OCI-LY1 (cell line): ENCODE data around the gene HOXC5.

ENCODE experiments used
- H2AFZ ChIP-seq: fragments of 200-600 bp; sonication (generic), shearing (Covaris generic); 2 replicates; pipeline ENCODE4 v1.6.0; 2014; ENCODE audit warnings: antibody characterized with exemption, mild to moderate bottlenecking, low read length
- H3F3A ChIP-seq: fragments of 200-600 bp; sonication (generic), shearing (Covaris generic); 2 replicates; pipeline ENCODE4 v1.6.0; 2014; ENCODE audit warnings: mild to moderate bottlenecking, antibody characterized with exemption, low read length, moderate library complexity; ENCODE audit not compliant: insufficient read depth
- H3K27ac ChIP-seq: fragments of 200-600 bp; sonication (generic); 2 replicates; pipeline ENCODE4 v1.5.1; 2014; ENCODE audit warnings: low read length, mixed run types, mild to moderate bottlenecking, low read depth; ENCODE audit not compliant: poor library complexity, severe bottlenecking
- H3K27me3 ChIP-seq: fragments of 200-600 bp; sonication (generic); 2 replicates; pipeline ENCODE4 v1.6.0; 2014; ENCODE audit warnings: antibody characterized with exemption, mild to moderate bottlenecking, low read length, moderate library complexity; ENCODE audit not compliant: insufficient read depth
- H3K36me3 ChIP-seq: fragments of 200-600 bp; sonication (generic); 2 replicates; pipeline ENCODE4 v1.6.1; 2014; ENCODE audit warnings: mild to moderate bottlenecking, antibody characterized with exemption, low read length, moderate library complexity, mixed read lengths; ENCODE audit not compliant: insufficient read depth
- H3K4me1 ChIP-seq: fragments of 200-600 bp; sonication (generic); 2 replicates; pipeline ENCODE4 v1.5.1; 2014; ENCODE audit warnings: mild to moderate bottlenecking, low read length, moderate library complexity; ENCODE audit not compliant: insufficient read depth, severe bottlenecking
- H3K4me2 ChIP-seq: fragments of 200-600 bp; sonication (generic), shearing (Covaris generic); 2 replicates; pipeline ENCODE4 v1.6.1; 2014; ENCODE audit warnings: low read length
- H3K4me3 ChIP-seq: fragments of 200-600 bp; sonication (generic); 2 replicates; pipeline ENCODE4 v1.5.1; 2014; ENCODE audit warnings: low read length, low read depth, mild to moderate bottlenecking, mixed read lengths; ENCODE audit not compliant: poor library complexity, severe bottlenecking
- H3K79me2 ChIP-seq: fragments of 200-600 bp; shearing (Covaris generic); 2 replicates; pipeline ENCODE4 v1.6.1; 2016; ENCODE audit warnings: mixed run types, low read length, mixed read lengths; ENCODE audit not compliant: insufficient read depth
- H3K9ac ChIP-seq: fragments of 200-600 bp; sonication (generic), shearing (Covaris generic); 2 replicates; pipeline ENCODE4 v1.6.1; 2014; ENCODE audit warnings: mild to moderate bottlenecking, low read length, mixed read lengths
- H3K9me2 ChIP-seq: fragments of 200-600 bp; sonication (generic), shearing (Covaris generic); 2 replicates; pipeline ENCODE4 v1.6.1; 2014; ENCODE audit warnings: low read depth, mild to moderate bottlenecking, low read length, mixed read lengths
- H3K9me3 ChIP-seq: fragments of 200-600 bp; shearing (Covaris generic); 2 replicates; pipeline ENCODE4 v1.6.1; 2014; ENCODE audit warnings: low read length, mixed read lengths
- H4K20me1 ChIP-seq: fragments of 200-600 bp; sonication (generic), shearing (Covaris generic); 2 replicates; pipeline ENCODE4 v1.6.0; 2016; ENCODE audit warnings: mild to moderate bottlenecking, low read length; ENCODE audit not compliant: insufficient read depth
- EZH2 ChIP-seq: fragments of 200-600 bp; sonication (generic), shearing (Covaris generic); IDR thresholded peaks from 2 replicates; pipeline ENCODE4 v1.8.0; 2017; ENCODE audit warnings: borderline replicate concordance, mixed run types, mild to moderate bottlenecking, antibody characterized with exemption, low read length, moderate library complexity, mixed read lengths
- TF ChIP-seq, protein P1 (sequence below): fragments of 200-600 bp; sonication (generic), shearing (Covaris generic); IDR thresholded peaks from 2 replicates; pipeline ENCODE4 v1.5.1; 2017; ENCODE audit warnings: mild to moderate bottlenecking, antibody characterized with exemption, low read length, moderate library complexity, mixed read lengths

Gene HOXC5

DNA sequence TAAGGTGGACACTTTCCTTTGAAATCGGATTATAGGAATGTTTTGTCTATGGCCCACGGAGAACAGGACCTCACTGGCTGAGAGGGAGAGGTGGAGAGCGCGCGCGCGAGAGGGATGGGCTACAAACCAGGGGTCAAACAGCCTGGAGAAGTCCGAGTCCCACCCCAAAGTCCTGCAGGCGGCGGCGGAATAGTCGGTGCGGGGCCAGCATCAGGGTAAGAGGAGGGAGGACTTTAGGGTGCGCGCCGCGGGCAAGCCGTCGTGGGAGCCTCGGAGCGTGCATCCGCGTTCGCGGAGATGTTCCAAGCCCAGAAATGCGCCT lies 27.4 kb upstream of the HOXC5 start:
- Histone ChIP-seq H3K27me3 (0 out of 2 replicates have a peak, but pooled peaks cover 6% of the 10 kb centered on the region), H3K4me3 (no peak overlapping the region), H3K36me3 (no peaks in the 10 kb centered on the region), H3F3A (no peaks in the 10 kb centered on the region), H4K20me1 (no peaks in the 10 kb centered on the region), H3K9me3 (no peaks in the 10 kb centered on the region), H2AFZ (no peak overlapping the region), H3K4me1 (peaks cover 6% of the 10 kb centered on the region), H3K9ac (no peak overlapping the region), H3K4me2 (no peak overlapping the region), H3K27ac (no peak overlapping the region), H3K79me2 (no peaks in the 10 kb centered on the region), H3K9me2 (no peaks in the 10 kb centered on the region)
- TF ChIP-seq EZH2 = no peak
- TF ChIP-seq, protein P1, sequence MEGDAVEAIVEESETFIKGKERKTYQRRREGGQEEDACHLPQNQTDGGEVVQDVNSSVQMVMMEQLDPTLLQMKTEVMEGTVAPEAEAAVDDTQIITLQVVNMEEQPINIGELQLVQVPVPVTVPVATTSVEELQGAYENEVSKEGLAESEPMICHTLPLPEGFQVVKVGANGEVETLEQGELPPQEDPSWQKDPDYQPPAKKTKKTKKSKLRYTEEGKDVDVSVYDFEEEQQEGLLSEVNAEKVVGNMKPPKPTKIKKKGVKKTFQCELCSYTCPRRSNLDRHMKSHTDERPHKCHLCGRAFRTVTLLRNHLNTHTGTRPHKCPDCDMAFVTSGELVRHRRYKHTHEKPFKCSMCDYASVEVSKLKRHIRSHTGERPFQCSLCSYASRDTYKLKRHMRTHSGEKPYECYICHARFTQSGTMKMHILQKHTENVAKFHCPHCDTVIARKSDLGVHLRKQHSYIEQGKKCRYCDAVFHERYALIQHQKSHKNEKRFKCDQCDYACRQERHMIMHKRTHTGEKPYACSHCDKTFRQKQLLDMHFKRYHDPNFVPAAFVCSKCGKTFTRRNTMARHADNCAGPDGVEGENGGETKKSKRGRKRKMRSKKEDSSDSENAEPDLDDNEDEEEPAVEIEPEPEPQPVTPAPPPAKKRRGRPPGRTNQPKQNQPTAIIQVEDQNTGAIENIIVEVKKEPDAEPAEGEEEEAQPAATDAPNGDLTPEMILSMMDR = no peak

DNA sequence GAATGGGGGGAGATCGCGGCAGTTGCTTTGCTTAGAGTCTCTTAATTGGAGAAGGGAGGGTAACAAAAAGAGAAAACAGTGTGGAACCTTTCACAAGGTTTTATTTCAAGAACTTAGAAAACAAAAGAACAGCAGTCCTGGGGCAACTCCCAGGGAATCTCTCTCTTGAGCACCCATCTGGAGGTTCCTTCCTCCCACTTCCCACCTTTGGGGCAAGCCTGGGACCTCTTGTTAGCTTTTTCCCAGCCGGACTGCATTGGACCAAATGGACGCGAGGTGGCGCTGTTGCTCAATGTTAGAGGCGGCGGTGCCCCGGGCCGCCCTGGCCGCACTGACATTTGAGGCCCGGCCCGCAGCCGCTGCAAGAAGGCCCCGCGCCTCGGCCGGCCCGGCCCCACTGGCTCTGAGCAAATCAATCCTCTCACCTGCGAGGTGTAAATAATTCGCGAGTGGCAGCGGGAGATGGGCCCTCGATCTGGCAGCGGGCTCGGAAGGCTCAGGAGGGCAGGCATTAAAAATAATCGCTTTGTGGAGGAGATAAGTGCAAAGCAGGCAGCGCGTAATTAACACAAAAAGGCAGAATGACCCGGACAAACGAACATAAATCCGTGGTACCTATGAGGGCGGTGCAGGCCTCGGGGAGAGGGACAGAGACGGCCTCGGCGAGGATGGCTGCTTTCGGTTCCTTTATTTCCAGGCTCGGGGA lies 26.8 kb upstream of the HOXC5 start:
- Histone ChIP-seq H3K79me2 (no peaks in the 10 kb centered on the region), H4K20me1 (no peaks in the 10 kb centered on the region), H3K9me2 (no peaks in the 10 kb centered on the region), H3K36me3 (no peaks in the 10 kb centered on the region), H3K4me3 (peak overlapping the region; percentile 2), H3K27ac (no peak overlapping the region), H3K27me3 (0 out of 2 replicates have a peak, but pooled peaks cover 6% of the 10 kb centered on the region), H3K9ac (peak overlapping the region; percentile 34; the same call in 1 of the 2 replicates), H2AFZ (no peak overlapping the region), H3K4me1 (peaks cover 6% of the 10 kb centered on the region), H3F3A (no peaks in the 10 kb centered on the region), H3K4me2 (peak overlapping the region; percentile 50; the same call in 1 of the 2 replicates), H3K9me3 (no peaks in the 10 kb centered on the region)
- TF ChIP-seq, protein P1 = peak; percentile 91
- TF ChIP-seq EZH2 = no peak

DNA sequence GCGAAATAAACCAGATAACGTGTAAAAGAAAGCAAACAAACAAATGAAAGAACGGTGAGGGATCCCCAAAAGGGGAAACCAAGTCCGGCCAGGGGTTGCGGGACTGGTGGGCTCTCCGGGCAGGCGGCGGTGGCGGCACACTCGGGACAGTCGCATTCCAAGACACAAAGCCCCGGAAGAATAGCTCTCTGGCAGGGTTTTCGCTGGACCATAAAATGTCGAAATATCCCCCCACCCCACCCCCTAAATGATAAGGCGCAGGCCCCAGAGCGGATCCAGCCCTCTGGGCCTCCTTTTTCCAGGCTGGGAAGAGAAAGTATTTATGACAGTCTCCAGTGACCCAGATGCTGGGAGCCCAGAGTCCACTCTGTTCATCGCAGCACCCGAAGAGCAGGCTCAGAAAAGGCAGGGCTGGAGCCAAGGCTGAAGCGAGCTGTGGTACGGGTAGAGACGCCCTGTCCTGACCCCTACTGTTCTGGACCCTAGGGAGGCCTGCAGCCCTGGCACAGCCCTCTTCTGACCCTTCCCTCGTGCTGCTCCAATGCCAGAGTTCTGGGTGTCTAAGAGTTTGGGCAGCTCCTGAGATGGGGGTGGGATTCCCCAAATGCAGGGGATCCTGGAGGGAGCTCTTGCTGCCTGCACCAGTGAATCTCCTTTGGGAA lies 26.2 kb upstream of the HOXC5 start:
- Histone ChIP-seq H3K4me1 (peaks cover 6% of the 10 kb centered on the region), H4K20me1 (no peaks in the 10 kb centered on the region), H3K27me3 (0 out of 2 replicates have a peak, but pooled peaks cover 6% of the 10 kb centered on the region), H3K79me2 (no peaks in the 10 kb centered on the region), H2AFZ (no peak overlapping the region), H3K9ac (no peak overlapping the region; the same call in 1 of the 2 replicates), H3K9me3 (no peaks in the 10 kb centered on the region), H3K36me3 (no peaks in the 10 kb centered on the region), H3F3A (no peaks in the 10 kb centered on the region), H3K9me2 (no peaks in the 10 kb centered on the region), H3K4me3 (no peak overlapping the region), H3K27ac (no peak overlapping the region), H3K4me2 (peak overlapping the region; percentile 50; the same call in 1 of the 2 replicates)
- no peak for TF ChIP-seq EZH2
- TF ChIP-seq, protein P1 = no peak
